HepG2 (cell line): ENCODE measurements around the gene VPS25. TPM values are rescaled to one million over a fixed set of nuclear protein-coding genes. Genes with fewer than 3 reads are reported as not detected.
A peak's percentile ranks its signal among the peaks of the same experiment; 100 is the strongest.

Experiments
- ATF5 ChIP-seq: sonication (generic); formaldehyde crosslinking; IDR thresholded peaks from 2 replicates; pipeline ENCODE4 v1.4.0; 2020; ENCODE audit warnings: mild to moderate bottlenecking, low read depth, missing genetic modification reagents
- JDP2 ChIP-seq: sonication (generic); formaldehyde crosslinking; IDR thresholded peaks from 2 replicates; pipeline ENCODE4 v1.8.1; 2022; ENCODE audit warnings: missing genetic modification reagents, borderline replicate concordance
- KAT7 ChIP-seq: IDR thresholded peaks from 2 replicates; pipeline ENCODE4 v1.6.1; 2018; ENCODE audit warnings: borderline replicate concordance, missing compliant biosample characterization
- LCORL ChIP-seq, 2 experiments: fragments of 450-650 bp in 1 of 2; sonication (generic) in 1 of 2; formaldehyde crosslinking in 1 of 2; IDR thresholded peaks; 2 replicates each; pipeline versions ENCODE4 v1.5.0 to v1.6.1; 2017 to 2020; ENCODE audit warnings: antibody characterized with exemption in 1 of 2, missing genetic modification reagents in 1 of 2
- MAFG ChIP-seq: sonication (generic); formaldehyde crosslinking; IDR thresholded peaks from 2 replicates; pipeline ENCODE4 v1.5.1; 2020; ENCODE audit warnings: mild to moderate bottlenecking, missing genetic modification reagents
- MEF2D ChIP-seq: sonication (generic); formaldehyde crosslinking; IDR thresholded peaks from 2 replicates; pipeline ENCODE4 v1.5.1; 2020; ENCODE audit warnings: mild to moderate bottlenecking, missing genetic modification reagents
- MNT ChIP-seq: fragments of 450-650 bp; IDR thresholded peaks from 2 replicates; pipeline ENCODE4 v1.6.1; 2016
- NCOA1 ChIP-seq: sonication (generic); formaldehyde crosslinking; IDR thresholded peaks from 2 replicates; pipeline ENCODE4 v1.9.0; 2021; ENCODE audit warnings: missing genetic modification reagents
- SMAD1 ChIP-seq: sonication (generic); formaldehyde crosslinking; IDR thresholded peaks from 2 replicates; pipeline ENCODE4 v1.4.0; 2020; ENCODE audit warnings: missing genetic modification reagents, low read depth, mild to moderate bottlenecking, borderline replicate concordance
- SNAPC2 ChIP-seq: sonication (generic); formaldehyde crosslinking; IDR thresholded peaks from 2 replicates; pipeline ENCODE4 v1.8.1; 2022; ENCODE audit warnings: mild to moderate bottlenecking, missing genetic modification reagents
- SP4 ChIP-seq: sonication (generic); formaldehyde crosslinking; IDR thresholded peaks from 2 replicates; pipeline ENCODE4 v1.8.1; 2023; ENCODE audit warnings: mild to moderate bottlenecking, missing genetic modification reagents
- SRSF9 ChIP-seq: fragments of 200-400 bp; formaldehyde crosslinking; IDR thresholded peaks from 2 replicates; pipeline ENCODE4 v1.6.1; 2018; ENCODE audit warnings: borderline replicate concordance, mild to moderate bottlenecking, low read depth, low read length; ENCODE audit not compliant: insufficient read depth, poor library complexity, severe bottlenecking
- TCF7L2 ChIP-seq: IDR thresholded peaks from 2 replicates; pipeline ENCODE4 v1.6.1; 2011; ENCODE audit warnings: mild to moderate bottlenecking, low read depth, low read length, moderate library complexity
- TOE1 ChIP-seq: sonication (generic); formaldehyde crosslinking; IDR thresholded peaks from 2 replicates; pipeline ENCODE4 v1.4.0; 2020; ENCODE audit warnings: mild to moderate bottlenecking, missing genetic modification reagents
- TP53 ChIP-seq: sonication (generic); formaldehyde crosslinking; conservative IDR thresholded peaks from 2 replicates; pipeline ENCODE4 v1.4.0; 2020; ENCODE audit warnings: missing genetic modification reagents
- ZBED4 ChIP-seq: sonication (generic); formaldehyde crosslinking; IDR thresholded peaks from 2 replicates; pipeline ENCODE4 v1.4.0; 2020; ENCODE audit warnings: missing genetic modification reagents, borderline replicate concordance
- ZFP36L1 ChIP-seq: sonication (generic); formaldehyde crosslinking; IDR thresholded peaks from 2 replicates; pipeline ENCODE4 v1.8.0; 2022; ENCODE audit warnings: mild to moderate bottlenecking, missing genetic modification reagents, moderate library complexity
- ZMYM2 ChIP-seq: sonication (generic); formaldehyde crosslinking; IDR thresholded peaks from 2 replicates; pipeline ENCODE4 v1.8.0; 2022; ENCODE audit warnings: mild to moderate bottlenecking, missing genetic modification reagents
- ZNF160 ChIP-seq: sonication (generic); formaldehyde crosslinking; IDR thresholded peaks from 2 replicates; pipeline ENCODE4 v1.8.0; 2022; ENCODE audit warnings: mild to moderate bottlenecking, inconsistent platforms, missing genetic modification reagents
- ZNF263 ChIP-seq: sonication (generic); formaldehyde crosslinking; IDR thresholded peaks from 2 replicates; pipeline ENCODE4 v1.4.0; 2020; ENCODE audit warnings: missing genetic modification reagents
- ZNF33B ChIP-seq: sonication (generic); formaldehyde crosslinking; IDR thresholded peaks from 2 replicates; pipeline ENCODE4 v1.5.1; 2020; ENCODE audit warnings: mild to moderate bottlenecking, missing genetic modification reagents
- ZNF431 ChIP-seq: sonication (generic); formaldehyde crosslinking; IDR thresholded peaks from 2 replicates; pipeline ENCODE4 v1.9.0; 2022; ENCODE audit warnings: missing genetic modification reagents, low read depth, mild to moderate bottlenecking, borderline replicate concordance
- ZNF768 ChIP-seq: sonication (generic); formaldehyde crosslinking; IDR thresholded peaks from 2 replicates; pipeline ENCODE4 v1.4.0; 2020; ENCODE audit warnings: missing genetic modification reagents
- ZNF891 ChIP-seq: sonication (generic); formaldehyde crosslinking; IDR thresholded peaks from 2 replicates; pipeline ENCODE4 v1.5.0; 2020; ENCODE audit warnings: mild to moderate bottlenecking, missing genetic modification reagents
- polyA plus RNA-seq, 8 experiments: library from polyadenylated mRNA; depleted of rRNA in 3 of 8; stranded (reverse) in 7 of 8; unstranded in 1 of 8; fragments of >200 nt; fragmentation: Illumina TruSeq in 4 of 8; extraction: Trizol in 4 of 8; gene quantifications; 2 replicates each; pipeline versions ENCODE4 v1.2.1 to v1.2.3, GENCODE V29; 2011 to 2016; ENCODE audit warnings: low read depth in 4 of 8, missing spikeins in 1 of 8, mixed read lengths in 1 of 8; ENCODE audit not compliant: insufficient read depth in 1 of 8
- total RNA-seq, 5 experiments: library from RNA; depleted of rRNA; stranded (reverse); fragments of >200 nt; fragmentation: Illumina TruSeq; extraction: Trizol; gene quantifications; 2 replicates each; pipeline ENCODE4 v1.2.3, GENCODE V29; 2016; ENCODE audit warnings: low read depth in 1 of 5

The VPS25 gene
- total and polyA plus RNA-seq, 2 of the 13 experiments (the other 11 are each of a cell fraction or from before 2014, with no cell fraction given), result 161 to 249 TPM

DNA sequence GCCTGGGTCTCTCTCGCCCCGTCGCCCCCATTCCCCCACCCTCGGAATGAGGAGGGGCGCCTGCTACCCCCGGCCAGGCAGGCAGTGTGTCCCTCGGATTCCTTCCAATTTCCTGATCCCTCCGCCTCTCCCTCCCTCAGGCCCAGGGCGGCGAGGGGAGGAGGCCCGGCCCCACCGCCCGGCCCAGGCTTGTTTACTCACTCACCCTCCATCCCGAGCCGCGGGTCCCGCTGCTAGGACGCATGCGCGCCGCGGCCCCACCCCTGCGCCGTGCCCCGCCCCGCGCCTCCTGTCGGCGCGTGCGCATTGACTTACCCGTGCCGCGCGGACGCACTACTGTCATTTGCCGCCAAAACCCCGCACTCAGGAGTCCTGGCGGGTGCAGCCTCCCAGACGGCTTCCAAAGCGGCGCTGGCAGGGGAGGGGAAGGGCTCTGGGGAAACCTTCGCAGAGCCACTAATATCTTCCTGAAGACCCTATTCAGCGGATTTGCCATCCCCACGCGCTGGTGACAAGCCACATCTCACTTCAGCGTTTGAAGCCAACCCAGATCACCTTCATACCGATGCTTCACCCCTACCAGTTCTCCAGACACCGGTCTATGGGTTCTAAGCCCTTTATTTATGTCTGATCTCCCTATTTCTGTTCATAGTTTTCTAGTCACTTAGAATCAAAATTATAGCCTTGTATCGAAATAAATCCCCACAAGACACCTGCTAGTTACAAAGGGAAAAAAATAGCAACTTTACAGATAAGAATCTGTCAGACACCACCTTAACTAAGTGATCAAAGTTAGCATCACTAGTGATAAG is 28.2 kb upstream of the VPS25 start, which contains the start of gene EZH1 (continued):
- TF ChIP-seq ZBED4 (peak; percentile 36; the same call in 1 of the 2 replicates), ZFP36L1 (CRISPR knock-in tag) (peak; percentile 95; the same call in 1 of the 2 replicates), ZNF891 (CRISPR knock-in tag) (peak; percentile 83), JDP2 (CRISPR knock-in tag) (no peak; the same call in 1 of the 2 replicates), ZNF33B (CRISPR knock-in tag) (peak; percentile 80; the same call in 1 of the 2 replicates), NCOA1 (CRISPR knock-in tag) (no peak), ZNF431 (CRISPR knock-in tag) (peak; percentile 95), ZNF768 (0 out of 2 replicates have a peak, but pooled peaks have one; percentile 13), LCORL (IDR thresholded peaks at IDR 0.05) (no peak), LCORL (CRISPR knock-in tag; IDR thresholded peaks at IDR 0.05) (peak; percentile 67; the same call in 1 of the 2 replicates), ZNF160 (peak; percentile 82), MAFG (CRISPR knock-in tag) (no peak), SP4 (CRISPR knock-in tag) (peak; percentile 81), SRSF9 (no peak), KAT7 (peak; percentile 39; the same call in 1 of the 2 replicates), ZMYM2 (CRISPR knock-in tag) (peak; percentile 72; the same call in 1 of the 2 replicates), MEF2D (CRISPR knock-in tag) (peak; percentile 77; the same call in 1 of the 2 replicates), ZNF263 (CRISPR knock-in tag) (peak; percentile 65), ATF5 (CRISPR knock-in tag) (peak; percentile 86; the same call in 1 of the 2 replicates), MNT (peak; percentile 39), TOE1 (CRISPR knock-in tag) (no peak; the same call in 1 of the 2 replicates), TP53 (CRISPR knock-in tag) (no peak), SMAD1 (CRISPR knock-in tag) (peak; percentile 30; the same call in 1 of the 2 replicates), SNAPC2 (CRISPR knock-in tag) (peak; percentile 95), TCF7L2 (no peak)
